Muscle of arm (tissue), 12 donors: ENCODE results near the gene APBA2. TPM values are rescaled to one million over a fixed set of nuclear protein-coding genes. Genes with fewer than 3 reads are reported as not detected.

Source experiments
- DNase-seq: peaks from one replicate; pipeline ENCODE4 v3.0.0-alpha.2; 2013
- polyA plus RNA-seq, 12 donors: library from polyadenylated mRNA; unstranded; fragments of 120-200 nt; gene quantifications; one replicate each; pipeline ENCODE4 v1.2.1, GENCODE V29; 2013; ENCODE audit not compliant: insufficient read length in 12 of 12

The APBA2 gene
- polyA plus RNA-seq, 12 donors: 2.9 to 19.6 (median 5.2) TPM; not detected in 1

DNA sequence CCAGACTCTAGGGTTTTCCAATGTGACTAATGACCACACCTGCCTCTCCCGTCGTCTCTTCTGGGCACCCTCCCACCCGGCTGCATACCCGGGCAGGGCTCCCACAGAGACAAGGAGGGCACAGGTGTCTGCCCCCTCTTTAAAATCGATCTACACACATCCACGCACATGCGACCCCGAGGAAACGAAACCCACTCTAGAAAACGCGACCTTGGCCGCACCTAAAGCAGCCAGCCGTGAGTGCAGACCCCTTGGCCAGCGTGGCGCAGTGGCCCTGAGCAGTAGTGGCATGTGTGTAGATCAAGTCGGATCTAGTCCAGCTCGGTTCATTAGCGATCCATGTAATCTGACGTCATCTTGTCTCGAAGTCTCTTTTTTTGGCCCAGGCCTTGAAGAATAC is 232.0 kb downstream of the APBA2 start:
- DNase-seq: no peak

DNA sequence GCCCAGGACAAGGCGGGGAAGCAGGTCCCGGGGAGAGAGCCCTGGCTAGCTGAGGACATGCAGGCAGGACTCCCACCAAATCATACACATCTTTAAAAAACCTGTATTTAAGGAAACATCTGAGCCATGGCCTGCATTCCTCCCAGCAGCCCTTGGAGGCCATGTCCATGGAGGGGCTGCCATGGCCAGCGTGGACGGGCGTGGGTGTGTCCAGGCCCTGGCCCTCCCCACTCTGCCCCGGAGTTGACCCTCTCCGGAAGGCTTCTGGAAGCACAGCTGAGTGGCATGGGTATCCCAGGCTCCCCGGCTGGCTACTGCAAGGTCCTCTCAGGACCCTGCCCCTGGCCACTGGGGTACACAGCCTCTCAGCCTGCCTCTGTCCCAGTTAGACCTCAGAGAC is 234.1 kb downstream of the APBA2 start:
- DNase-seq: no peak

DNA sequence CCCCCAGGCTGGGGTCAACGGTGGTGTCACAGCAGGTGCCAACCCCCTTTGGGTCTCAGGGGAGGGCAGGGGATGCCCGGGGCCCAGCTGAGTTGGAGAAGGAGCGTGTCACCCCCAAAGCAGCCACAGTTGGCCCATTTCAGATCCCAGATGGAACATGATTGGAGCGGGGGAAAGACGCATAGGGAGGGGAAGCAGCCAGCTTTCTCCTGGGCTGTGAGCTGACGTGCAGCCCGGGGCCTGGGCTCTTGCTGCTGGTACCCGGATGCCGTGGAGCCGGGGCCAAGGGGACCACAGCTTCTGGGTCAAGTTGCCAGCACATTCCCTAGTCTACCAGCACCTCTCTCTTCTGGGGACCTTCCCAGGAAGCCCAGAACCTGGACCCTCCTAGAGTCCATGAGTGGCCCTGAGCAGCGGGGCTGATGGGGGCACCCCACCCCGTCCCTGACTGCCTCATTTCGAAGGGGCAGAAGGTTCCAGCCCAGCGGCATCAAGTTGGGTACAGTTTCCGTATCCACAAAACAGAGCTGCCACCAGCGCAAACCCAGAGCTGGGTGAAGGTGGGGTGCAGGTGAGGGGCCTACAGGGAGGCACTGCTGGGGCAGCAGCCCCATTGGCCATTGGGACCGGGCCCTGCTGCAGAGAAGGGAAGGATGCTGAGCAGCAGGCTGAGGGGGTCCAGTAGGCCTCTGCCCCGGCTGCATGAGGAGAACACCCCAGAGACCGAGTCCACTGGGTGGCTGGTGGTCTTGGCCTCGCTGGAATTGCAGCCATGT is 235.0 kb downstream of the APBA2 start:
- DNase-seq: no peak

DNA sequence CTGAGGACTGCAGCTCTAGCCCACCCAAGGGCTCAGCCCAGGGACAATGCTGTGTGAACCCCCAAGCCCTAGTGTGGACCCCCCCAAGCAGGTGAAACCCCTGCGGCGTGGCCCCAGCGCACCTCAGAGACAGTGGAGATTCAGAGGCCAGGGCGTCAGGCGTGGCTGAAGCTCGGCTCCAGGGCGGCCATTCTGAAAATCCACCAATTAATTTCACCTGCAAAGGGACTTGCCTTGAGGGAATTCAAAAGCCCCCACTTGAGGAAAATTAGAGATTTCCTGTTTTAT is 235.5 kb downstream of the APBA2 start:
- DNase-seq: no peak

DNA sequence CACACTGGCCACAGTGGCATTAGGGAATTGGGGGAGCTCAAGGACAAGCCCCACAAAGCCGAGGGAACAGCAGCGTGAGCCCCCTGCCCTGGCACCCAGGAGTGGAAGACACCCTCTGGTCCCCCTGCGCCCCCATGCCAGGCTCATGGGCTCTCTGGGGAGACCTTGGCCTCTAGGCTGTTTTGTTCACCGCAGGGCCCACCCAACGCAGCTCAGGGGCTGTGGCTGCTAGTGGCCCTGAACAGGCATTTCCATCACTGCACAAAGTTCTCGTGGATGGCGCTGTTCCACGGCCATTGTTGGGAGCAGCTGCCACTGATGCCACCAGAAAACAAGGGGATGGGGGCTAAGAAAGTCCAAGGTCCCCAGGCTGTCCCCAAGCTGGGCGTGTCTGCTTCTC is 236.1 kb downstream of the APBA2 start:
- no peak for DNase-seq

DNA sequence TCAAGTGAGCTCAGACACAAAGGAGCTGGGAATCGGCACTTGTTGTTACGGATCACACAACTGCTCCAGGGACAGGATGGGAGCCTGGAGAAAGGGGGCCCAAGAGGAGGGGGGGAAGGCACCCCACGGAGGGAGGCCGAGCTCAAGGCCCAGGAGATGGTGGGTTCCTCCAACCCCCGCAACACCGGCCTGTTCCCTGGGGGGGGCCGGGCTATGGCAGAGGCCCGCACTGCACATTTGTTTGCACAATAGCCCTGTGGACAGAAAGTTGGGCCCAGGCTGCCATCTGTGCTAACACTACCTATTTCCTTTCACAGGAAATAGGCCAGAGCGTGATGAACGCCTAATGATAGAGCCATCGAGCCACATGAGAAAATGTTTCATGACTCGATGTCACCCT is 236.7 kb downstream of the APBA2 start:
- no peak for DNase-seq

DNA sequence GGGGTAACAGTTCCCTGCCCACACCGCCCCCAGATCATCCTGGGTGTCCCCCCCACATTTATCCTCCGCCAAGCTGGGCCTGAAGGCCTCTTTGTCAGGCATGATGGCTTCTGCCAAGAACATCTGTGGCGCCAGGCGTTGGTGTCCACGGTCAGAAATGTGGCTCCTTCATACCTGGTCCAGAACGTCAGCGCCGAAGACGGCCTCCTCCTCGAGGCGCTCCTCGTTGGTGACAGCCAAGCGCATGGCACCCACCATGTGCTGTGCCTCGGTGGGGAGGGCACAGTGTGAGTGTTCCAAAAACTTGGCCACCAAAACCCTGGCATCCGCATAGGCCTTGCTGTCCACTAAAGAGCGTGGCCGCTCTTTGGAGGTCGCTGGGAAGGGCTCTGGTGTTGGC is 237.4 kb downstream of the APBA2 start:
- DNase-seq: no peak

DNA sequence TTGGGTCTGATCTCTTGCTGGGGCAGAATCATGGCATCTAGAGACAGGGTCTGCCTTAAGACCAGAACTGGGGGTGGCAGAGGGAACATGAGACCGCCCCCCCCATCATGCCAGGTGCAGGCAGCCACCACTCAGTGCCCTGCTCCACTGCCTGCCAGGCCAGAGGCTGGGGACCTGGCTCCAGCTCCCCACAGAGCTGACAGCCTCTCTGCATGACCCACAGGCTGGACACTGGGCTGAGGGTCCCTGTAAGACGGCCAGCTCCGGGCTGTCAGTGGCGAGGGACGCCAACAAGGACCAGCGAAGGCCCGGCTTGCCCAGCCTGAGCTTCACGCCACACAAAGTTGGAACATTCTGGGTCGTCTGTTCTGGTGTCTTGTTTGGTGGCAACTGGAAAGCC is 238.2 kb downstream of the APBA2 start:
- no peak for DNase-seq

DNA sequence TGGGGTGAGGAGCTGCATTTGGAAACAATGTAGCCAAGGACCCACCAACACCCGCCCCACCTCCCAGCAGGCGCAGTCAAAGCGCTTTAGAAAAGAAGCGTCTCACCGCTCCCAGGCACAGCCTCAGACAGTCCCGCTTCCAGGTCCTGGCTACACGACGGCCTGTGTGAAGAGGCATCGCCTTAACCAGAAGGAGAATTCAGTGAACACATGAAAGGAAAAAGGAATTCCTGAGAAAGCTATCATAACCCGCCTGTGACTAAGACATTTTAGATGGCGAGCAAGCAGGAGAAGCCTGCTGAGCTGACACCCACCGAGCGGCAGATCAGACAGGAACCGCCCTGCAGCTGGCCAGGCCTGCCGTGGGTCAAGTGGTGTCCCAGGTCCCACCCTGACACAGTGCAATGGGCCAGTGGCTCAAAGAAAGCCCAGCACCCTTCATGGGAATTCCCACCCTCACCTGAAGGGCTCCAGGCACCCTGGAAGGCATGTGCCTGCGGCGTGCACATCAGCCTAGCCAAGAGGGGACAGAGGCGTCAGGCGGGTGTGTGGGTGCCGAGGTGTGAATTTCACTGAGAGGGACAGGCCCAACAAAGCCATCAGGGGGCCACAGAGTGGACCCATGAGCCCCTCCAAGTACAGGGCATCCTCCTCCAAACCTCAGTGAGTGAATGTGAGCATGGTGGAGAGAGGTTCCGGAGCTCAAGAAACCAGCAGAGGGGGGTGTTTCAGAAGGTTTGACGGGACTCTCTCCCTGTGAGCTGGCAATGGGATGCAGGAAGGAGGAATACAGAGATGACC is 239.0 kb downstream of the APBA2 start:
- peak; percentile 13 for DNase-seq

DNA sequence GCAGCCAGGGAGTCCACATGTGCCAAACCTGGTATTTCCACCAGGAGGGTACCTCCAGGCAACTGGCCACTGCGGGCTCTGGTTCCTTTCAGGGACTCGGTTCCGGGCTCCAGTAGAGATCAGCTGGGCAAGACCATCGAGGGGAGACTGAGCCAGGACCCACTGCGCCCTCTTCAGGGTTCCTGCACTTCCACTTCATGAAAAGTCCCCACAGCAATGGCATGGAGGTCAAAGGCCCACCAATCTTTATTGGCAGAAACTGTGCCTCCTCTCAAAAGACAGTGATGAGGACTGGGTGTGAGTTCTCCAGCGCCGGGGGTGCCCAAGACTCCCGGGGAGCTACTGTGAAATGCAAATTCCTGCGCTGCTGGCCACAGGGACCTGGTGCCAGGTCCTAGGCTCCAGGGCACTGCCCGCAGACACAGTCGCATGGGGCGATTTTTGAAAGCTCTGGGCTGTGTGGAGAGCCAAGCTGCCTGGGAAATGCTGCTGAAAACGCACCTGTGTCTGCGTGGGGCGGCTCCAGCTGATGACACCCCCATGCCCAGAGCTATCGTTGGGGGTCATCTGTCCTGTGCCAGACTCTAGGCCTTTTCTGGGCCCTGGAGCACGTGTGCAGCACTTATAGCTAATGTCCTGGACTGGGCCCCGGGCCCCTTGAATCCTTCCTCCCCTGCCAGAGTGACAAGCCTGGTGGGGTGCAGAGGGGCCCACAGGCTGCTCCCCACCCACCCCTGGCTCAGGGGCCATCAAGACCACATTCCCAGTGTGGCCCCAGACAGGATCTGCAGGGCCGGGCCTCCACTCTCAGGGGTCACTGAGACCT is 239.8 kb downstream of the APBA2 start:
- no peak for DNase-seq

DNA sequence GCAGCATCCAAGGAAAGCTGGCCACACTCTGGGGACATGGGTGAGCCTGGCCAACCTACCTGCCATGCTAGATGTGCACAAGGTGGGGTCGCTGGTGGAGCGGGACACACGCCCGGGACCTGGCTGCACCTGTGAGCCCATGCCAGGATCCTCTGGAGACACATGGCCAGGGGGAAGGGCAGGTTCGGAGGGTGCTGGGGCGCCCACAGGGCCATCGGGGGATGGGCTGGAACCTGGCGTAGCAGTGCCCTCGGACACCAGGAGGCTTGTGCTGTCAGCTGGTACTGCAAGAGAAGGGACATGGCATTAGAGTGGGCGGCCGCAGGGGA is 240.4 kb downstream of the APBA2 start:
- DNase-seq: no peak

DNA sequence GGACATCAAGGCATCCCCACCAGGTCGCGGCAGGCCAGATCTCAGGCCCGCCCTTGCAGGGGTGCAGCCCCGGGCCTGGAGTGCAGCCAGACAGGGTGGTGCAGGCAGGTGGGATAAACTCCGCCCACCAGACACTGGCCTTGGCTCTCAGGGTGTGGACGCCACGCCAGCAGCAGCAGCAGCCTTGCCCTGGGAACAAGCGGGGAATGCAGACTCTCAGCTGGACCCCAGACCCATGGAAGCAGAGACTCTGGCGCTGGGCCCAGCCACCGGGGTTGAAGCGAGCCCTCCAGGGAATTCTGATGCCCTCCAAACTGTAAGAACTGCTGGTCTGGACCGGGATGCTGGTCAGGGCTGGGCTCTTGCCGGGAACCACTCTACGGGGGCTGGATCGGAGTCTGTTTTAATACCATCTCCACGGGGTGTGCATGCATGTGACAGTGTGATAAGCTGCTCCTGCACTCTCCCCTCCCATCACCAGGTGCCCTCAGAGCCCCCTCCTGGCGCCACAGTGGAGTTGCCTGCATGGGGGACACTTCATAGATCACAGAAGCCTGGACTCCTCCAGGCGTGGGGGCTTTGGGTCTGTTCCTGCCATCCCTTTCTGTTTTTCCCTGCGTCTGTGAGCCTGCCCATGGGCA is 241.2 kb downstream of the APBA2 start:
- no peak for DNase-seq

DNA sequence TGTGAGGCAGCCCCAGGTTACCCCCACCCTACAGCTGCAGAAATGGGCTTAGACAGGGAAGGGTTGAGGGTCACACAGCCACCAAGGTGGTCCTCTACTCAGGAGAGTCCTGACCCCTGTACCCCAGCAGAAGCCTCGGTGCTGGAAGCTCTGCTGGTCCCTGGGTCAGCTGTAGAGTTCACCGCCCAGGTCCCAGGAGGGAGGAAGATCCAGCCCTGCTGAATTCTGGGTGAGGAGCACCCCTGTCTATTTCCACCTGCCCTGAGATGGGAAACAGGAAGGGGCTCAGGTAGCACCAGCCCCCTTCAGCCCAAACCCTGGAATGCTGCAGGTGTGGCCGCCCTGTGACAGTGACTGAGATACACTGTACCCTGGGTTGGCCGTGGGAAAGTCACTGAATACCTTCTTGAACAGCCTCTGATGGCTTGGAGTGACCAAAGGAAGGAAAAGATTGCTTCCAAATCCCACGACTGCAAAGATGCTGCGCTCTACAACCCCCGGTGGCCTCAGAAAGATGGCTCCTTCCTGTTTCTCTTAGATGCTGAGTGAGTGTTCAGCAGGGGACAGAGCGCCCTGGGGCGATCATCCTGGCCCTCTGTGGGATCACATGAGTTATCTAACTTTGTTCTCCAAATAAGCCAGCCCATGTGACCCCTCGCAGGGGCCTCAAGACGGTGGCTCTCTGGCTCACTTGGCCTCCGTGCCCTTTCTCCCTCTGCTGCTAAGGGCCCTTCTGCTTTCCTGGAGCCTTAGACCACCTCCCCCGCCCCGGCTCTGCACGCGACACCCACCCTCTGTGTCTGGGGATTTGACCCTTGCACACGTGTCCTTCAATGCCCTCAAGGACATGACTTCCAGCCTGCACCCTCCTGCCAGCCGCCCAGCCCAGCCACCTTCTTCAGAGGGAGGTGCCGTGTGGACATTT is 242.0 kb downstream of the APBA2 start:
- no peak for DNase-seq

DNA sequence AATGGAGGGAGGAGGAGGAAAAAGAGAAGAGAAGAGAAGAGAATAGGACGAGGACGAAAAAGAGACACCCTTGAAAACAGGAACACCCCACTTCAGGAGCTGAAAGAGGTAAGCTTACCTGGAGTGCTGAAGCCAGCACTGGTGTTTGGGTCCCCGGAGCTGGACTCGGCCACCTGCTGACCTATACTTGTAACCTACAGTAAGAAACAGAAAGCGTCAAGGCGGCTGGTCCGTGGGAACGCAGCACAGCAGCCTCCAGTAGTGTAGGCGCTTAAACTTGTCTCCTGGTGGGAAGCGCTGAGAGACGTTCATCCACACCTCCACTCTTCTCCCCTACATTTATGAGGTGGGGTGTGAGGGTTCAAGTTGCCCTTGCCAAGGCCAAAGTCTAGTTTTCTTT is 242.9 kb downstream of the APBA2 start:
- no peak for DNase-seq

DNA sequence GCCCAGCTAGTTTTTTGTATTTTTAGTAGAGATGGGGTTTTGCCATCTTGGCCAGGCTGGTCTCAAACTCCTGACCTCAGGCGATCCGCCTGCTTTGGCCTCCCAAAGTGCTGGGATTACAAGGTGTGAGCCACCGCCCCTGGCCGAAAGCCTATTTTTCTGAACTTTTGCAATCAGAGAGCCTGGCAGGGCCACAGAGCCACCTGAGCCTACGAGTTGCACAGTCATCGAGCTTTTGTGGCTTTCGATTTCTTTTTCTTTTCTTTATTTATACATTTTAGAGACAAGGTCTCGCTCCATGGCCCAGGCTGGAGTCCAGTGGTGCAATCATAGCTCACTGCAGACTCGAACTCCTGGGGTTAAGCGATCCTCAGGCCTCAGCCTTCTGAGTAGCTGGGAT is 243.4 kb downstream of the APBA2 start:
- DNase-seq: no peak

DNA sequence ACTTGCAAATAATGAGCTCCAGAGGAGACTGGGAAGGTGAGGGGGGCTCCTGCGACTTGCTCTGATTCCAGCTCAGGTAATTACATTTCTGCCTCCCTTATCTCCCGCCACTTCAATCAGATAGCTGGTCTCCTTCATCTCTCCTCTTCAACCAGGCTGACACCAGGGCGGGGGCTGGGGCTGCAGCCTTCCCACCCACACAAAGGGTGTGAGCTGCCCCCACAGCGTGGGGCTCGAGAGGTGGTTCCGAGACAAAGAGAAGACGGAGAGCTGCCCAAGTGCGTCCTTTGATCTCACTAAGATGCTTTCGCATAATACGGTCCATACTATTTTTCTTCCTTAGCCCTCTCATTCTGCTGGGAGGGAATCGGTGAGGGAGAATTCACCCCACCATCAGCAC is 244.2 kb downstream of the APBA2 start:
- DNase-seq: no peak

DNA sequence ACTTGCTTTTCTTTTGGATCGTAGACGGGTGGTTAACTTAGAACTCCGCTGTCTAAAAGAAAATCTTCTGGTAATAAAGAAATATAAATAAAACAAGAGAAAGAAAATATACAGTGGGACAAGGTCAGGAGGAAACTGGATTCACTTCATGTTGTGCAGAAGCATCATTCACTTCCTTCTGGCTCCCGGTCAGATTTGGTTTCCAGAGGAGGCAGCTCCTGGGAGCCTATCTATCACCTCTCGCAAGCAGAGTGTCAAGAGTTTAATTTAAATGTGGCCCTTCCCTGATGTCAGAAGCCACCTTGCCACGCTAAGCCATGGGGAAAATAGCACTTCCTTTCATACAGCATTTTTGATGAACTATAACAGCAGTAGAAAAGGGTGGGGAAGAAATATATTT is 244.7 kb downstream of the APBA2 start:
- DNase-seq: no peak

DNA sequence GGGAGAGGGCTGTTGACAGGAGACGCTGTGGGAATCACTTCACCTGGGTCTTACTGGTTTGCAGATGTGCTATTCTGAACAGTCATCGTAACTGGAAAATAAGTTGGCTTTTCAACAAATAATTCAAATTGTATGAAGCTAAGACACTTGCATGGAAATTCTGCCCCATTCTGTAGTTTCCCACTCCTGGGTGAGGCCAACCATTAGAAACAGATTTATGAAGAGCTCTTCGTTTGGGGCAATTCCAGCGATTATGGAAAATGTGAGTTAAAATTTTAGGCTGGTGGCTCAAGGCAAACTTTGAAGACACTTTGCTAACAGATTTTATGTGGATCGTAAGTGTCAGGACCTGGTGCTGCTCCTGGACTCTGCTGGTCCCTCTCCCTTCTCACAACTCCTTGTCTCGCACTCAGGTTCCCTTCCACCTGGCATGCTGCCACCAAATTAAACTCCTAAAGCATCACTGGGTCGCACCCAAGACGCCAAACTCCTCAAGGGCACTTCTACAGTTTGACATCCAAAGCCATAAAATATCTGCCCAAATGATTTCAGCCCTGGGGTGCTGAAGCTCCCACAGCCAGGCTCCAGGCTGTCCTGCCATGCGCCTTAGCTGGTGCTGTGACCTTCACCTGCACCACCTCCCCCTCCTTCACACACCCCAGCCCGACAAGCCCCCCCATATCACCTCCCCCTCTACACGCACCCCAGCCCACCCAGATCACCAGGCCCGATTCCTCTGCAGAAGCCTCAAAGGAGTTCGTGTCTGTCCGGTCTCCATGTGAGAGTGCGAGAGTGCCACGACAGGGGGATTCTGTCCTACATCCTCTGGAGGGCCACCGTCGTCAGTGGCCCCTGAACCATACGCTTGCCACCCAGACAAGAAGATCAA is 245.4 kb downstream of the APBA2 start:
- peak; percentile 42 for DNase-seq

DNA sequence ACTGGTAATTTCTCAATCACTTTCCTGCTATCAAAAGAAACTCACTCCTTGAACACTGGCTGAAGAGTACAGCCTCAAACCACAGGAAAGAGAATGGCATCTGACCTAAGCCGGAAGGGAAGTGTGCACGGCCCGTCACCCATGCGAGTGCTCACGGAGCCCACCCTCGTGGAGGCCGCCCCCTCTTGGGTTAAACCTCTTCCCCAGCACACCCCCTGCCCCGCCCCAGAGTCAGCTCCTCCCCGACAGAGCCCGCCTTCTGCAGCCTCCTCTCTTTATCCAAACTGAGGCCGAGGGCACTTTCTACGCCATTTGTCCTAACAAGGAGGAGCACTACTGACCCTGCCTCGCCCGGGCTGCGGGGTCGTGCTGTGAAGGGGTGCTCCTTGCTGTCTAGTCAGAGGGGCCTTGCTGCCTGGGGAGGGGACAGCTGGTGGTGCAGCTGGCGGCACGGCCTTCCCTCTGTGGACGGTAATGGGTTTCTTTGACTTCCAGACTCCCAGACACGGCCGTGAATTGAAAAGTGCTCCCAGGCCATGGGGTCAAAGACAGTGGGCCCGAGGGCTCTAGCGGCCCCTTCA is 246.2 kb downstream of the APBA2 start:
- DNase-seq: no peak

DNA sequence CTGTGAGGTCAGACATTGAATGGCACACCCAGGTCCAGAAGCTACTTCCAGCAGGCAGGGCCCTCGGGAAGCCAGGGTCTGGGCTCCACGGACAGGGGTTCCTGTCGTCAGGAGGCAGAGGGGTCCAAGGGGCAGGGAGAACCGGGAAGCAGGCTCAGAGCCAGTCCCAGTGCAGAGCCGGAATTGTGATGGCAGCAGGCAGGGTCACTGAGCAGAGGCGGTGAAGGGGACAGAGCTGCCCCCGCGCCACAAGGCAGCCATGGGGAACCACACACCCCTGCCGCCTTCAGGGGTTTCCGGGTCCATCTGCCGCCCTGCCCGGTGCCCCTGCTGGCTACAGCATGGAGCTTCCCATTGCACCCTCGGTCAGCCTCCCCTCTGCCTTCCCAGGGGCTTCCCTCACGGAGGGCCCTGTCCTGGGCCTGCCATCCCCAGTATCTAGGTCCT is 247.0 kb downstream of the APBA2 start:
- DNase-seq: no peak
